ENCODE measurements around the gene RMND5B.

- TF ChIP-seq POLR2A (IDR thresholded peaks at IDR 0.05; ENCODE audit: extremely low read depth, insufficient read length) (no peak), MAX (IDR thresholded peaks at IDR 0.05; ENCODE audit: low read depth, low read length) (peak; percentile 70), MYC (IDR thresholded peaks at IDR 0.05; ENCODE audit: low read depth, low read length) (peak; percentile 50)
- TF ChIP-seq, protein P1, sequence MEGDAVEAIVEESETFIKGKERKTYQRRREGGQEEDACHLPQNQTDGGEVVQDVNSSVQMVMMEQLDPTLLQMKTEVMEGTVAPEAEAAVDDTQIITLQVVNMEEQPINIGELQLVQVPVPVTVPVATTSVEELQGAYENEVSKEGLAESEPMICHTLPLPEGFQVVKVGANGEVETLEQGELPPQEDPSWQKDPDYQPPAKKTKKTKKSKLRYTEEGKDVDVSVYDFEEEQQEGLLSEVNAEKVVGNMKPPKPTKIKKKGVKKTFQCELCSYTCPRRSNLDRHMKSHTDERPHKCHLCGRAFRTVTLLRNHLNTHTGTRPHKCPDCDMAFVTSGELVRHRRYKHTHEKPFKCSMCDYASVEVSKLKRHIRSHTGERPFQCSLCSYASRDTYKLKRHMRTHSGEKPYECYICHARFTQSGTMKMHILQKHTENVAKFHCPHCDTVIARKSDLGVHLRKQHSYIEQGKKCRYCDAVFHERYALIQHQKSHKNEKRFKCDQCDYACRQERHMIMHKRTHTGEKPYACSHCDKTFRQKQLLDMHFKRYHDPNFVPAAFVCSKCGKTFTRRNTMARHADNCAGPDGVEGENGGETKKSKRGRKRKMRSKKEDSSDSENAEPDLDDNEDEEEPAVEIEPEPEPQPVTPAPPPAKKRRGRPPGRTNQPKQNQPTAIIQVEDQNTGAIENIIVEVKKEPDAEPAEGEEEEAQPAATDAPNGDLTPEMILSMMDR (IDR thresholded peaks at IDR 0.05; ENCODE audit: low read depth, low read length): no peak
These were observed 14.5 kb upstream of the RMND5B start for GRCh38 chr5:178116143-178116885.
